SIG-M5 (cell line): ENCODE measurements around the gene ITPR2.
"Not testable (repeated sequence)": the region's sequence is repeated elsewhere in the genome, so short reads cannot be mapped to it uniquely, and the experiment has no call there.

Experiments used
- DNase-seq: peaks from one replicate; lab custom pipeline; 2025; lab: John Stamatoyannopoulos, UW

ITPR2 gene

GRCh38 chr12:26622601-26623000, 210.4 kb downstream of the ITPR2 start:
- DNase-seq, result no peak

GRCh38 chr12:26621932-26622331, 211.1 kb downstream of the ITPR2 start:
- no peak for DNase-seq

- DNase-seq, result no peak
Measured at GRCh38 chr12:26620907-26621306, 212.1 kb downstream of the ITPR2 start.

- DNase-seq, result no peak
Measured at GRCh38 chr12:26617513-26617912, 215.5 kb downstream of the ITPR2 start.

- no peak for DNase-seq
Measured at GRCh38 chr12:26614011-26614616, 218.9 kb downstream of the ITPR2 start.

GRCh38 chr12:26612203-26612602, 220.8 kb downstream of the ITPR2 start:
- DNase-seq, result no peak

- DNase-seq, result no peak
Measured at GRCh38 chr12:26611598-26611997, 221.4 kb downstream of the ITPR2 start.

GRCh38 chr12:26610774-26611173, 222.2 kb downstream of the ITPR2 start:
- no peak for DNase-seq

- DNase-seq, result no peak
Measured at GRCh38 chr12:26609986-26610385, 223.0 kb downstream of the ITPR2 start.

- no peak for DNase-seq
Measured at GRCh38 chr12:26608706-26609105, 224.3 kb downstream of the ITPR2 start.

- DNase-seq, result no peak
Measured at GRCh38 chr12:26608273-26608672, 224.7 kb downstream of the ITPR2 start.

- no peak for DNase-seq
Measured at GRCh38 chr12:26606911-26607310, 226.1 kb downstream of the ITPR2 start.

- not testable (repeated sequence) for DNase-seq
Measured at GRCh38 chr12:26604813-26605212, 228.2 kb downstream of the ITPR2 start.

- no peak for DNase-seq
Measured at GRCh38 chr12:26599096-26599695, 233.8 kb downstream of the ITPR2 start.

- no peak for DNase-seq
Measured at GRCh38 chr12:26595806-26596205, 237.2 kb downstream of the ITPR2 start.

GRCh38 chr12:26580619-26581018, 252.4 kb downstream of the ITPR2 start:
- DNase-seq, result no peak

GRCh38 chr12:26576266-26576665, 256.7 kb downstream of the ITPR2 start:
- no peak for DNase-seq

GRCh38 chr12:26573225-26573909, 259.6 kb downstream of the ITPR2 start:
- no peak for DNase-seq

GRCh38 chr12:26572137-26572536, 260.9 kb downstream of the ITPR2 start:
- DNase-seq, result no peak

GRCh38 chr12:26571560-26571959, 261.4 kb downstream of the ITPR2 start:
- DNase-seq, result no peak

GRCh38 chr12:26567126-26567525, 265.9 kb downstream of the ITPR2 start:
- no peak for DNase-seq

- no peak for DNase-seq
Measured at GRCh38 chr12:26566675-26567074, 266.3 kb downstream of the ITPR2 start.

- DNase-seq, result no peak
Measured at GRCh38 chr12:26566186-26566585, 266.8 kb downstream of the ITPR2 start.

- no peak for DNase-seq
Measured at GRCh38 chr12:26564391-26564790, 268.6 kb downstream of the ITPR2 start.
